DND-41 (cell line): Measurements from ENCODE around the gene S100A7.

Source experiments
- ATAC-seq: fragments of 200-7000 bp; cut with Tn5 transposase; 3 replicates; pipeline ENCODE4 v1.9.1; 2021; ENCODE audit warnings: low read depth; ENCODE audit not compliant: insufficient read depth
- DNase-seq: peaks from one replicate; pipeline ENCODE4 v3.0.0-alpha.2; 2020
- H2AFZ ChIP-seq: 2 replicates; pipeline ENCODE4 v1.6.0; 2012; ENCODE audit warnings: low read depth, low read length
- H3K27ac ChIP-seq: 2 replicates; pipeline ENCODE4 v1.5.1; 2012; ENCODE audit warnings: low read length, inconsistent platforms
- H3K27me3 ChIP-seq: fragments of 200-600 bp; sonication (generic); 2 replicates; pipeline ENCODE4 v1.6.0; 2012; ENCODE audit warnings: low read length, mild to moderate bottlenecking, inconsistent platforms; ENCODE audit not compliant: insufficient read depth, poor library complexity
- H3K36me3 ChIP-seq: 2 replicates; pipeline ENCODE4 v1.5.1; 2012; ENCODE audit warnings: low read length, inconsistent platforms; ENCODE audit not compliant: insufficient read depth
- H3K4me1 ChIP-seq: 2 replicates; pipeline ENCODE4 v1.5.1; 2012; ENCODE audit warnings: mild to moderate bottlenecking, low read length; ENCODE audit not compliant: insufficient read depth
- H3K4me2 ChIP-seq: 2 replicates; pipeline ENCODE4 v1.6.0; 2012; ENCODE audit warnings: mild to moderate bottlenecking, moderate library complexity, low read length, inconsistent platforms; ENCODE audit not compliant: insufficient read depth
- H3K4me3 ChIP-seq, 2 experiments: fragments of 200-600 bp in 1 of 2; shearing (Covaris generic) in 1 of 2; 2 replicates each; pipeline ENCODE4 v1.5.1; 2012 to 2016; ENCODE audit warnings: inconsistent platforms in 2 of 2, low read length in 2 of 2, mild to moderate bottlenecking in 2 of 2, low read depth in 1 of 2, moderate library complexity in 1 of 2
- H3K79me2 ChIP-seq: 2 replicates; pipeline ENCODE4 v1.6.0; 2012; ENCODE audit warnings: low read length, inconsistent platforms; ENCODE audit not compliant: insufficient read depth
- H3K9ac ChIP-seq: 2 replicates; pipeline ENCODE4 v1.6.0; 2012; ENCODE audit warnings: low read depth, mild to moderate bottlenecking, inconsistent platforms, low read length, moderate library complexity
- H3K9me3 ChIP-seq: 2 replicates; pipeline ENCODE4 v1.5.1; 2012; ENCODE audit warnings: low read length, moderate library complexity, mild to moderate bottlenecking, inconsistent platforms; ENCODE audit not compliant: insufficient read depth, severe bottlenecking
- H4K20me1 ChIP-seq: 2 replicates; pipeline ENCODE4 v1.6.0; 2012; ENCODE audit warnings: low read length; ENCODE audit not compliant: insufficient read depth
- EZH2 ChIP-seq: IDR thresholded peaks from 3 replicates; pipeline ENCODE4 v1.6.1; 2012; ENCODE audit warnings: borderline replicate concordance, low read depth, mild to moderate bottlenecking, moderate library complexity, low read length, inconsistent platforms; ENCODE audit not compliant: severe bottlenecking
- TF ChIP-seq, protein P1 (sequence below): IDR thresholded peaks from 2 replicates; pipeline ENCODE4 v1.5.1; 2012; ENCODE audit warnings: borderline replicate concordance, low read length, moderate library complexity, mild to moderate bottlenecking; ENCODE audit not compliant: poor library complexity, severe bottlenecking; ENCODE audit errors: extremely low read depth

The S100A7 gene

GRCh38 chr1:153429266-153430165, 30.9 kb downstream of the S100A7 start:
- TF ChIP-seq, protein P1, sequence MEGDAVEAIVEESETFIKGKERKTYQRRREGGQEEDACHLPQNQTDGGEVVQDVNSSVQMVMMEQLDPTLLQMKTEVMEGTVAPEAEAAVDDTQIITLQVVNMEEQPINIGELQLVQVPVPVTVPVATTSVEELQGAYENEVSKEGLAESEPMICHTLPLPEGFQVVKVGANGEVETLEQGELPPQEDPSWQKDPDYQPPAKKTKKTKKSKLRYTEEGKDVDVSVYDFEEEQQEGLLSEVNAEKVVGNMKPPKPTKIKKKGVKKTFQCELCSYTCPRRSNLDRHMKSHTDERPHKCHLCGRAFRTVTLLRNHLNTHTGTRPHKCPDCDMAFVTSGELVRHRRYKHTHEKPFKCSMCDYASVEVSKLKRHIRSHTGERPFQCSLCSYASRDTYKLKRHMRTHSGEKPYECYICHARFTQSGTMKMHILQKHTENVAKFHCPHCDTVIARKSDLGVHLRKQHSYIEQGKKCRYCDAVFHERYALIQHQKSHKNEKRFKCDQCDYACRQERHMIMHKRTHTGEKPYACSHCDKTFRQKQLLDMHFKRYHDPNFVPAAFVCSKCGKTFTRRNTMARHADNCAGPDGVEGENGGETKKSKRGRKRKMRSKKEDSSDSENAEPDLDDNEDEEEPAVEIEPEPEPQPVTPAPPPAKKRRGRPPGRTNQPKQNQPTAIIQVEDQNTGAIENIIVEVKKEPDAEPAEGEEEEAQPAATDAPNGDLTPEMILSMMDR = no peak
- no peak for TF ChIP-seq EZH2
- Histone ChIP-seq H3K4me3 (no peak overlapping the region), H3K4me1 (no peaks in the 10 kb centered on the region), H4K20me1 (peaks cover 2% of the 10 kb centered on the region; the same call in 1 of the 2 replicates), H3K36me3 (no peaks in the 10 kb centered on the region), H2AFZ (no peak overlapping the region), H3K79me2 (no peaks in the 10 kb centered on the region), H3K4me2 (no peak overlapping the region), H3K27me3 (peaks cover 2% of the 10 kb centered on the region), H3K9me3 (no peaks in the 10 kb centered on the region), H3K27ac (no peak overlapping the region), H3K9ac (no peak overlapping the region)
- no peak for ATAC-seq
- DNase-seq = no peak

GRCh38 chr1:153428791-153429190, 31.7 kb downstream of the S100A7 start:
- Histone ChIP-seq H3K4me2 (no peak overlapping the region), H3K27ac (no peak overlapping the region), H3K79me2 (no peaks in the 10 kb centered on the region), H2AFZ (no peak overlapping the region), H3K9ac (no peak overlapping the region), H3K4me3 (no peak overlapping the region), H4K20me1 (peaks cover 2% of the 10 kb centered on the region; the same call in 1 of the 2 replicates), H3K36me3 (no peaks in the 10 kb centered on the region), H3K27me3 (peaks cover 2% of the 10 kb centered on the region), H3K4me1 (no peaks in the 10 kb centered on the region), H3K9me3 (no peaks in the 10 kb centered on the region)
- ATAC-seq (no peak), DNase-seq (no peak)
- TF ChIP-seq EZH2 = no peak
- TF ChIP-seq, protein P1 = no peak

DNA sequence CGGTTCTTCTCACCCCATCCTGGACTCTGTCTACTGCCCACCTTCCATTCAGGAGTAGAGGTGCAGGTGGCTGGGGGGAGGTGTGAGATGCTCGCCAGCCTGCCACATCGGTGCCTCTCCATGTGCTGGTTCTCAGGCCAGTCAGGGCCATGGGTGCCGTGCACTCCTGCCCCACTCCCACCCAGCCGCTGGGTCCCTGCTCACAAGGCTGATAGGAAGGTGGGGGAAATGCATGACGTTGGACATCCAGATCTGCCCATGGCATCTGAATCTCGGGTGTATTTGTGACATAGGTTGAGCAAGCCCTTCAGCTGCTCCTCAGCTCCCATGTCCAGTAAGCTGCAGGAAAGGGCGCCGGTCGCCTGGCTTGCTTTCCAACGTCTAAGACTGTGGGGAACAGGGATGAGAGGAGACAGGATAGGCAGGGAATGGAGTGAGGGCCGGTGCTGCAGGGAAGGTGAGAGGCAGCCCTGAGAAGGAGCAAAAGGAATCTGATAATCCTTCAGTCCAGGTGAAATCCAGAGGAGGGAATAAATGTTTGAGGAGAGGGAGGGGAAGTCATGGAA, 32.3 kb downstream of the S100A7 start:
- H3K79me2 ChIP-seq = no peaks in the 10 kb centered on the region
- H3K9ac ChIP-seq = no peak overlapping the region
- ATAC-seq (no peak), DNase-seq (no peak)
- H3K36me3 ChIP-seq = no peaks in the 10 kb centered on the region
- no peak overlapping the region for H3K27ac ChIP-seq
- peaks cover 2% of the 10 kb centered on the region for H3K27me3 ChIP-seq
- no peak overlapping the region for H2AFZ ChIP-seq
- no peak overlapping the region for H3K4me2 ChIP-seq
- H3K4me1 ChIP-seq = no peaks in the 10 kb centered on the region
- peaks cover 2% of the 10 kb centered on the region; the same call in 1 of the 2 replicates for H4K20me1 ChIP-seq
- no peak overlapping the region for H3K4me3 ChIP-seq
- TF ChIP-seq EZH2 = no peak
- TF ChIP-seq, protein P1 = no peak
- H3K9me3 ChIP-seq = no peaks in the 10 kb centered on the region
